HT1080 (cell line): ENCODE data around the gene CROT. TPM values are rescaled to one million over a fixed set of nuclear protein-coding genes. Genes with fewer than 3 reads are reported as not detected.
A peak's percentile ranks its signal among the peaks of the same experiment; 100 is the strongest.

Experiments used
- DNase-seq: peaks from one replicate; pipeline ENCODE4 v3.0.0-alpha.2; 2015; ENCODE audit warnings: low read depth
- polyA plus RNA-seq, 2 experiments: library from polyadenylated mRNA; depleted of rRNA; stranded (reverse); fragments of >200 nt; gene quantifications; 2 replicates each; pipeline ENCODE4 v1.2.3, GENCODE V29; 2015
- total RNA-seq: library from RNA; depleted of rRNA; stranded (reverse); fragments of >200 nt; shearing (Covaris generic); gene quantifications from 2 replicates; pipeline ENCODE4 v1.2.3, GENCODE V29; 2014; rRNA removed

CROT gene
- 4.8 and 5.0 TPM in 2 replicates for total RNA-seq
- polyA plus RNA-seq (2015; cell fraction: cytosol; rRNA removed): 5.1 and 7.7 TPM in 2 replicates
- 19.4 and 22.6 TPM in 2 replicates for polyA plus RNA-seq (2015; cell fraction: nucleus; rRNA removed)

DNA sequence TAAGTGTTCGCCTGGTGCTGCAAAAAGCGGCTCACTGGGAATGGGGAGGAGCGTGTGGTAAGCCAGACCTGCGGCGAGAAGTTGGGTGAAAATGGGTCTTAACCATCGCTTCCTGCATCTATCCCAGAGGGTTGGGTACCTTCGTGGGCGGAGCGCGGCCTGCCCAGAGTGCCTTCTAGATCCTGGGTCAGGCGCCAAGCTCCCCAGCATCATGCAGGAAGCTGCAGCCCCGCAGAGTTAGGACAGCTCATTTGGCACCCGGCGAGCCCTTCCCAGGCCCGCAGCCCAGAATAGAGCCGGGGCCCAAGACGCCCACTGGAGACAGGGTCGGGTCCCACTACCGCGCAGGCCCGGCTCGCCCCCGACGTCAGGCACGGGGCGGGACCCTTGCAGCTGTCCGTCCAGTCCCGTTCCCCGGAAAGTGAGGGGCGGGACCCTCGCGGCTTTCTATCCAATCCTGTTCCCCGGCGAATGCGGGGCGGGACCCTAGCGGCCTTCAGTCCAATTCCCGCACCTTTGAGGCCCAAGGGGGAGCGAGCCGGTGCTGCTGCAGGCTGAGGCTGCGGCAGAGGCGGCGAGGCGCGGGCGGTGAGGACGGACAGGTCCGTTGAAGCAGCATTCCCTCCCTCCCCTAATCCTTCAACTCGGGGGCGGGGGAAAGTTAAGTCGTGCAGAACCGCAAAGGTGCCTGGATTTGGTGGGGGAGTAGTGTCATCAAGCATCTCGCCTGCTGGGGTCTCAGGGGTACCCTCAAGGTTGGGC lies at the start of gene CROT:
Gene CROT, plus strand, starts transcription at position 499 of the 762 bp plus-strand sequence. CDS start 3,405 bp downstream, outside the sequence.
- peak; percentile 95 for DNase-seq

DNA sequence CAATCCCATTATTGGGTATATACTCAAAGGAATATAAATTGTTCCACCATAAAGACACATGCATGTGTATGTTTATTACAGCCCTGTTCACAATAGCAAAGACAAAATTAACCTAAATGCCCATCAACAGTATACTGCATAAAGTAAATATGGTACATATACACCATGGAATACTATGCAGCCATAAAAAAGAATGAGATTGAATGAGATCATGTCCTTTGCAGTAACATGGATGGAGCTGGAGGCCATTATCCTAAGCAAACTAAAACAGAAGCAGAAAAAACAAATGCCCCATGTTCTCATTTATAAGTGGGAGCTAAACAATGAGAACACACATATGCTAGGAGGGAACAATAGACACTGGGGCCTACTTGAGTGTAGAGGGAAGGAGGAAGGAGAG lies 44.7 kb upstream of the CROT start:
- no peak for DNase-seq

- no peak for DNase-seq
These were observed 34.6 kb upstream of the CROT start for GRCh38 chr7:87310790-87311419.

DNA sequence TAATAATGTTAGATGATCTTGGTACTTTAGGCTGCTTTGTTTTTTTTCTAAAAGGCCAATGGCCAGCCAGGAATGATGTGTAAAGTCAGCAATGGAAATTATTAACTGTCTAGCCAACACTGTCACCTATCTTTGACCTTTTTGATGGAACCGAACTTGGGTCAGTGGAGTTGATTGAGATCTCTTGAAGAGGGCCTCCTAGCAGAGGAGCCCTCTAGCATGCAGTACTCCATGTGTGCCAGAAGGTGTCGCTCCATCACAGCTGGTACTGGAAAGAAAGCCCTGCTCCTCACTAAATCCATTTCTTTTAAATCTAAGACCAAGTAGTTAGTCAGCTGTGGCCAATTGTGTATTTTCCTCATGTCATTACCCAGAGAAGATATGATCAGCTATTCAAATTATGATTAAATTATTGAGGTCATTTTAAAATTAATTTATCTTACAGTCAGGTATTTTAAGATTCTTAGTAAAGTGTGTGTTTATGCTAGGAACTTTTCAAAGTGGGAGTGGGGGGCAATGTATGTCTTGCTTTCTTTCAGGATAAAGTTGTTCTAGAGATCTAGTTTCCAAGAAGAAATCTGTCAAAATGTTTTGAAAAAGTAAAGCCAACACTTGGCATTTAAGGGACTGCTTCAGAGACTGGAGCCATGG lies 33.1 kb upstream of the CROT start:
- DNase-seq: peak; percentile 58

DNA sequence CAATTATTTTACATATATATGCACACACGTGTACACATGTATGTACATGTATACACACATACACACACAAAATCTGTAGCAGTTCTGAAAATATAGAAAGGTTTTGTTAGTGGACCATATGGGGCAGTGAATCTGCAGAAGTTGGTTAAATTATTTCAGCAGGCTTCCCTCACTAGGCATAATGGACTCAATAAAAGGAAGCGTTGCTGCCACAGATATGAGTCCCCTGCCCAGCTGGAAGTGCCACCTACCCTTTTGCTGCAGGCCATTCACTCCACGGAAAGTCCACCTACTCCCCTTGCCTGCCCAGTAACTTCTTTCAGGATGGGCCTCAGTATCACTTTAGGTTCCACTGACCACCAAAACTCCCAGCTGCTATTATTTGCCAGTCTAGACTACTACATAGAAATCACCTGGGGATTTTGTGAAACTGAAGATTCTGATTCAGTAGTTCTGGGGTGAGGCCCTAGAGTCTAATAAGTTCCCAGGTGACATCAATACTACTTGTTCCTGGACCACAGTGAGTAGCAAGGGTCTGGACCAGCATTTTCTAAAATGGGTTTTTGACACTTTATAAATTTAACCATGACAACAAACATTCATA lies 29.3 kb upstream of the CROT start:
- no peak for DNase-seq

DNA sequence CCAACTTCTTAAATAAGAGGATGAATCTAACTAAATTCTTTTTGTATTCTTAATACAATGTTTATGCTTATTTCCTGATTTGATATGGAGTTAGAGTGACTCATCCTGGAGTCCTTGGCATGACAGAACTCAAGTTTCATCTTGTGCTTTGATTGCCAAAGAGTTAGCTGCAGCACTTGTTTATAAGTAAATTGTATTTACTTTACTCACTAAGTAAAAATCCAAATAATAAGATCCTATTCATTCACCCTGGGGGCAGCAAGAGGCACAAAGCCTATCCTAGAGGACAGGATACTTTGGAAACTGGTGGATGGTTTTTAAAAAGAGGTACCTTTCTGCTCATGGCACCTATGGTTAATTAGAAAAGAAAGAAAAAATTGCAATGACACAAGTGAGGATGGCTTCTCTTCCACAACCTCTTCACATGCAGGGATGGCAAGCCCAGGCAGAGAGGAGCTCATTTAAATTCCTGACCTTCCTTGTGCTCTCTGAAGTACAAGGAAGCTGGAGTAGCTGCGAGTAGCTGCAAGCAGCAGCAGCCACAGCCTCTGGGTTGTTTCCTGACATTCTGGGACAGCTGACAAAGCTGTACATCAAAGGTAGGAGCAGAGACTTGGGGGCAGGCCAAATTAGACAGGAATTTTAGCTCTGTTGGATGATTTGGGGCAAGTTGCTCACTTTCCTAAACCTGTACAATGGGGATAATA lies 28.5 kb upstream of the CROT start:
- peak; percentile 38 for DNase-seq

DNA sequence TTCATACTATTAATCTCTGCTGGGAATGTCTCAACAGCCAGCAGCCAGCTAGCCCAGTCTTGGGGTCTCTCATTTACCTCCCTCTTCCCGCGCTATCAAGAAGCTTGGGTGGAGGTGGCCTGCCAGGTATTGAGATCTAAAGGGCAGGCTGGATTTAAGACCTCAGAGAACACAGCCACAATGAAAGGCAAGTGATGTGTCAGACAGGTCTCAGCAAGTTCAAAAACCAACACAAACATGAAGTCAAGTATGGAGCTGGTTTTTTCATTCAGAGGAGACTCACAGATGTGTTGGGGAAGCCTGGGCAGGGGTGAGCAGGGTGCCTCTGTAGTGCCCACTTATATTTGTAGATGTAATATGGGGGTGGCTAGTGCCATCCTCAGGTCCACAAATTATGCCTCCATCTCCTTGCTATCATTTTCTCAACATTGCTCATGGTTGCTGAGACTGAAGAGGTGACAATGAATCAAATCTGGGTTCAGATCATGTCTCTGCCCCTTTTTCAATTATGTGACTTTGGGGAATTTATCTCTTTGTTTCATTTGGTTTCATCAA lies 27.7 kb upstream of the CROT start:
- DNase-seq: no peak

DNA sequence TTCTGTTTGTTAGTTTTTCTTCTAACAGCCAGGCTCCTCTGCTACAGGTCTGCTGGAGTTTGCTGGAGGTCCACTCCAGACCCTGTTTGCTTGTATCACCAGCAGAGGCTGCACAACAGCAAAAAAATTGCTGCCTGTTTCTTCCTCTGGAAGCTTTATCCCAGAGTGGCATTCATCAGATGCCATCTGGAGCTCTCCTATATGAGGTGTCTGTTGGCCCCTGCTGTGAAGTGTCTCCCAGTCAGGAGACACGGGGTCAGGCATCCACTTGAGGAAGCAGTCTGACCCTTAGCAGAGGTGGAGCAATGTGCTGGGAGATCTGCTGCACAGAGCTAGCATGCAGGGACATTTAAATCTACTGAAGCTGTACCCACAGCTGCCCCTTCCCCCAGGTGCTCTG lies 26.7 kb upstream of the CROT start:
- DNase-seq: peak; percentile 28

GRCh38 chr7:87319154-87319581 lies 26.3 kb upstream of the CROT start:
- DNase-seq: peak; percentile 46

DNA sequence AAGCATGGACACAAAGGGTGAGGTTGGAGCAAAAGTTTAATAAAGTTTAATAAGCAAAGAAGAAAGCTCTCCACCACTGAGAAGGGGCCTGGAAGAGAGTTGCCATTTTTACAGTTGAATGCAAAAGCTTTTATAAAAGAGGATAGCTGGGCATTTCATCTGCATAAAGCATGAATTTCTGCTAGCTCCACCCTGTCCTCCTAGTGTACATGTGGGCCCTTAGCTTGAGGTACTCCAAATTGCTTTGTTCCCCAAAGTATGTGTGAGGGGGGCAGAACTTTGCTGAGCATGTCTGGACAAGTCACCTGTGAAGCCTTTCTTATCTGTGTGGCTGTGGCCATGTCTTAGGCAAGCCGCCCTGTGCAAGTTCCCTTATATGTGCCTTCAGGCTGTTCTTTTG lies 22.6 kb upstream of the CROT start:
- DNase-seq: no peak

GRCh38 chr7:87325576-87326370 lies 19.7 kb upstream of the CROT start:
- no peak for DNase-seq

DNA sequence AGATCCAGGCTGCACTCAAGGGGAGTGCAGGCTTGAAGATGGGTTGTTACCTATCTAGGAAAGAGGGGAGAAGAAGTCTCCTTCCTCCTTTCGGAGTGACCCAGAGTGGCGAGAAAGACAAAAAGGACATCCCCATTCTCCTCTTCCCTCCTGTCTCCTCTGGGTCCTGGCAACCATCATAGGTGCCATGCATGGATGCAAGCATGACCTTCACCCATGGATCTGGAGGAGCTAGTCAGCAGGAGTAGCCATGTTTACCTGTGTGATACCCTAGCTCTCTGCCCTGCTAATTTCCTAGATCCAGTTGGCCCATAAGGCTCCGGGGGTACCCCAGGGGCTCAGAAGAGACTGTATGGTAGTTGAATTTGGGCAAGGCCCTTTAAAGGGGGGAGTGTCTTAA lies 17.2 kb upstream of the CROT start:
- DNase-seq: no peak

- DNase-seq: no peak
These were observed 15.1 kb upstream of the CROT start for GRCh38 chr7:87330316-87330715.

DNA sequence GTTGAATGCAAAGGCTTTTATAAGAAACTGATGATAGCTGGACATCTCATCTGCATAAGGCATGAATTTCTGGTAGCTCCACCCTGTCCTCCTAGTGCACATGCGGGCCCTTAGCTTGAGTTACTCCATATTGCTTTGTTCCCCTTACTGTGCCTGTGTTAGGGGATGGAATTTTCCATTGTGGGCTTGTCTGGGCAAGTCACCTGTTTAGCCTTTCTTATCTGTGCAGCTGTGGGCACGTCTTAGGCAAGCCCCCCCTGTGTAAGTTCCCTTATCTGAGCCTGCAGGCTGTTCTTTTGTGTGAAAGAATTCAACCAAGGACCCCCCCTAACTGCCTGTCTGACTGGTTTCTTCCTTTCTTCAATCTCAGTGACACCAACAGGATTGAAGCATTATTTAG lies 14.5 kb upstream of the CROT start:
- no peak for DNase-seq

DNA sequence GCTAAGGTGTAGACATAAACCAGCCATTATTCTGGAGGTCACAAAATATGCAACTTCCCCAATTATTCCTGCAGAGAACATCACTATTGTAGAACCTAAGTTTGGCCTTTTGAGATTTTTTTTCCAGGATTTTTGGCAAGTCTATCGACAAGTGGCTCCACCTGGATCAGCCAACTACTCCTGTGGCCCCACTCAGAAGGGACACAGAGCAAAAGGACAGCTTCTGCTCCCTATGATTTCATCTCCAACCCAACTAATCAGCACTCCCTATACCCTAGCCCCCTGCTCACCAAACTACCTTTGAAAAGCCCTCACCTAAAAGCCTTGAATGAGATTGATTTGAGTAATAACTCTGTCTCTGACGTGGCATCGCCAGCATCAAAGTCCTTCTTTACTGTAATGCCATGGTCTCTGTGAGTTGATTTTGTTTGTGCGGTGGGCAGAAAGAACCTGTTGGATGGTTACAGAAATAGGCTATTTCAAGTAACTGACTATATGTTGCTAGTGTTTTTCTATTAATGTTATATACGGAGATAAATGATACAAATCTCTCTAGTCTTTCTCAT lies 13.7 kb upstream of the CROT start:
- DNase-seq: no peak

DNA sequence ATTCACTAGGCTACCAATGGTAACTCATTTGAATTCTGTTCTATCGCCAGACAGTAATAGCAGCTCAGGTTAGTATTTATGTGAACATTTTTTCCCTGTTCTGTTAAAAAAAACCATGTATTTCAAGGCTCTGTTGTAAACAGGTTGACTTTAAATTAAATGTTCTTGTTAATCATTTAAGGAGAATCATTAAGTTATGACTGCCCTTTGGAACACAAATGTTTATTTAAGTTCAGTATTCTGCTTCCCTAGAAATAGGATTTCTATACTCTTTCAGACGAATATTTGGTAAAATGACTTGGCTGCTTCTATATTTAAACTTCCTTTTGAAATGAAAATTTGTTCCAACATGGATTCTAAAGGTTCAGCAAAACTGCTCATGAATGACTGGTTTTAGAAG lies 13.1 kb upstream of the CROT start:
- DNase-seq: no peak

GRCh38 chr7:87336136-87336535 lies 9.3 kb upstream of the CROT start:
- DNase-seq: no peak

DNA sequence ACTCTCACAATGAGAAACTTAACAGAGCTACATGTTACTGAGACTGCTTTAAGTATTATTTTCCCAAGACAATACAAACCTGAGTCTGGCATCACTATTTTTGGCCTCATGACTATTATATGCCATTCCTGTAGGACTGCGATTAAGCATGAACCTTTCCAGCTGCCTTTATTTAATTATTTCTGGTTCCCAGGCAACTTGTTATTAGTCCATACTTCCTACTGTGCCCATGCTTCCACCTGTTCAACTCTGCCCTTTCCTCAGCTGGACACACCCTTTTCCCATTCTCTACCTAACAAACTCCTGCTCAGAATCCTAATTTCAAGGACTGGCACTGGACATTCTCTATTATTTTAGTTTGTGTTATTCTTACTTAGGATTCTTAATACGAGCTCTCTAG lies 8.1 kb upstream of the CROT start:
- DNase-seq: no peak

GRCh38 chr7:87339373-87339897 lies 6.0 kb upstream of the CROT start:
- DNase-seq: no peak
